ENCODE measurements around the gene CLEC2D.
"Not testable (repeated sequence)": the region's sequence is repeated elsewhere in the genome, so short reads cannot be mapped to it uniquely, and the experiment has no call there.

CLEC2D gene

DNA sequence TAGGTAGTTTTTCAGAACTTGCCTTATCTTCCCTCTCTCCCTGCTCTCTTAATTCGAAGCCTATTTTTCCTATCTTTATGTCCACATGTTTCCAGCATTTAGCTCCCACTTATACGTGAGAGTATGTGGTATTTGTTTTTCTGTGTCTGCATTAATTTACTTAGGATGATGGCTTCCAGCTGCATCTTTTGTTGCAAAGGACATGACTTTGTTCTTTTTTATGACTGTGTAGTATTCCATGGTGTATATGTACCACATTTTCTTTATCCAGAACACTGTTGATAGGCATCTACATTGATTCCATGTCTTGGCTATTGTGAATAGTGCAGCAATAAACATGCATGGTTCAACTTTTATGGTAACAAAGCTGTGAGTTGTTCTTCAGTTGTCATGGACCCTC, 7.8 kb upstream of the CLEC2D start:
- no peak for DNase-seq

DNA sequence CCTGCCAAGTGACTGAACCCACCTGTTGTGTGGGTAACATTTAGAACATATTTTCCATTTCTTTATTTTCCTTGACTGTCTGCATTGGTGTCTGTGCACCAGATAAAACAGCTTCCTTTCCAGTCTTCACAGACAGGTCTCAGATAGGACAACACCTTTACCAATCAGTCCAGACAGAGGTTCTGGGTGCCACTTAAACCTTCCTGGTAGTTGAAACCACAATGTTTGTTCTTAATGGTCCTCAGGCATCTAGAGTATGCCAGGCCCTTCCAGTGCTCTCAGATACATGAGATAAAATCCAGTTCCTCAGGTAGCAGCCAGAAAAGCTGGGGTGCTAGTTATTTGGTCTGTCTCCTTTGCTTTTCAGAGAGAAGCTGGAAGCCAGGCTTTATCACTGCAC, 7.0 kb upstream of the CLEC2D start:
- no peak for DNase-seq

DNA sequence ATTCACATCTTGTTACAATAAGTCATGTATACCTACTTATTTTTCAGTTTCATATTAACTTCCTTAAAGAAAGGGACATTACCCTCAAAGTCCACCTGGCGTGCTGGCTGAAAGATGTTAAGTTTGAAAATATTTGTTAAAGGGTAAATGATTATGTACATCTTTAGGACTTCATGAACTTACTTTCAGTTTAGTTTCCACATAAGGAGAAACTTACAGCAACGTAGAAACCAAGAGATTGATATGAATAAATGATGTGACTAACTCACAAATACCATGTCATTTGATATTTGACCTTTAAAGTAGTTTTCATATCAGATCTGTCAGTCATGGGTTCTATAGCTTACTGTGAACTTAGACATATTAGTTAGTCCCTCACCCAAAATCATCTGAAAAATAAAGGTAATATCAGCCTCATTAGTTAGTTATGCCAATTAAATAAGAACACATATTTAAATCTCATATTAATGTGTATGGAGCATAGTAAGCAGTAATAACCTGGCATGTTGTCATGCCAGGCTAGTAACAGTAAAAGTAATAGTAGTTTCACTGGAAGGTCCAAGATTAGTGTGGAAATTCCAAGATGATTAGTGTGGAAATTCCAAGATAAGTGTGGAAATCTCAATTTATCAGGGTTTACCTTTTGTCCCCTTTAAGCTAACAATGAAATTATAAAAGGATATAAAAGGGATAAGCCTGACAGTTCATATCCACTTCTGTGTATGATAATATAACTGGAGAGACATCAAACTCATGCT, 1.9 kb upstream of the CLEC2D start:
- no peak for DNase-seq

DNA sequence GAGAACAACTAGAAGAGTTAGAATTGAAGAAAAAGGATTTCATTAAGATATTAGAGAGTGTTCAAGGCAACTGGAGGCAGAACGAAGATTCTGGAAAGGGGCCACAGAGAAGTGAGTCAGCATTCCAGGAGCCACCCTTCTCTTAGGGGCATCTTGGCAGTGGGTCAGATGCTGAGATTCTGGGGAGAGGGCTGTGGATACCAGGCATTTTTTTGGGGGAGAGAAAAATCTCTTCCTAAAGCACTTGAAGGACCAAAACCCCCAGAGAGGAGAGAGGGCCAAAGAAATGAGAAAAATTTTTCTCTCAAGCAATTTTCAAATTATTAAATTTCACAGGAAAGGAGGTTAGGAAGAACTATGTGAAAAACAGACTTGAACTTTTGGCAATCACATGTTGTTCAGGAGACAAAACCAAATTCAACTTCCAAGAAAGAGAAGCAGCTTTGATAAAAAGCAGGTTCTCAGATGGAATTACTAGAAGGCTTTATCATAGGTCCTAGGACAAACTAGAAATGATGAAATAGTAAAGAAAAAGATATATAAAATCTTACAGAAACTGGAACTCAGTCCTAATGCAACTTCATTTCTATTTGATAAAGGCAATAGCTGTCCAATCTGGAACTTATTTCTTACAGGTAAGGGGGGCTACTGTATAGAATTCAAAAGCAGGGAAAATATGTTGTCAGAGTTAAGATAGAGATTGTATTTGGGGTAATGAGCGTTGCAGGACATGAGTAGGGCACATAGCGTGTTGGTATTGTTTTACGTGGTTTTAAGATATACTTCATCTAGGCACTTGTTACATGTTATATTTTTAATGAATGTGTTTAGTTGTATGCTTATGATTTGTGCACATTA, 1.1 kb upstream of the CLEC2D start:
- no peak for DNase-seq

DNA sequence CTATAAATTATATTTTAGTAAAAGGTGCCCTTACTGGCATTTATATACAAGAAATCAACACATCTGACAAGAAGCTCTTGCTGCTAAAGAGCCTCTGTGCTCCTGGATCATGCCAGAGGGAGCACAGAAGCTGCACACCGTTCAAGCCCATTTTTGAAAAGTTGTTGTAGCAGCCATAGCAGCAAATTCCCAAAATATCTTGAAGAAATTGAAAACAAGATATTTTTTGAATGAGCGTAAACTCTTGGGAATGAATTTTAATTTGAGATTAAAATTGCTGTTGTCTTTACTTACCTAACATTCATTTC, 540 bp upstream of the CLEC2D start:
- DNase-seq: no peak

DNA sequence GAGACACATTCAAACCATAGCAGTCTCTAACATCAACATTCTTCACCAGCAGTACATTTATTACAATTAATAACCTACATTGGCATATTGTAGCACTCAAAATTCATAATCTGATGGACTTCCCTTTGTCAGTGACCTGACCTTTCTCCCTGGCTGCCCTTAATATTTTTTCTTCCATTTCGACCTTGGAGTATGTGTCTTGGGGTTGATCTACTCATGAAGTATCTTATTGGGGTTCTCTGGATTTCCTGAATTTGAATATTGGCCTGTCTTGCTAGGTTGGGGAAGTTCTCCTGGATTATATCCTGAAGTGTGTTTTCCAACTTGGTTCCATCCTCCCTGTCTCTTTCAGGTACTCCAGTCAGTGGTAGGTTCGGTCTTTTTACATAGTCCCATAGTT, 2.8 kb downstream of the CLEC2D start:
- not testable (repeated sequence) for DNase-seq

DNA sequence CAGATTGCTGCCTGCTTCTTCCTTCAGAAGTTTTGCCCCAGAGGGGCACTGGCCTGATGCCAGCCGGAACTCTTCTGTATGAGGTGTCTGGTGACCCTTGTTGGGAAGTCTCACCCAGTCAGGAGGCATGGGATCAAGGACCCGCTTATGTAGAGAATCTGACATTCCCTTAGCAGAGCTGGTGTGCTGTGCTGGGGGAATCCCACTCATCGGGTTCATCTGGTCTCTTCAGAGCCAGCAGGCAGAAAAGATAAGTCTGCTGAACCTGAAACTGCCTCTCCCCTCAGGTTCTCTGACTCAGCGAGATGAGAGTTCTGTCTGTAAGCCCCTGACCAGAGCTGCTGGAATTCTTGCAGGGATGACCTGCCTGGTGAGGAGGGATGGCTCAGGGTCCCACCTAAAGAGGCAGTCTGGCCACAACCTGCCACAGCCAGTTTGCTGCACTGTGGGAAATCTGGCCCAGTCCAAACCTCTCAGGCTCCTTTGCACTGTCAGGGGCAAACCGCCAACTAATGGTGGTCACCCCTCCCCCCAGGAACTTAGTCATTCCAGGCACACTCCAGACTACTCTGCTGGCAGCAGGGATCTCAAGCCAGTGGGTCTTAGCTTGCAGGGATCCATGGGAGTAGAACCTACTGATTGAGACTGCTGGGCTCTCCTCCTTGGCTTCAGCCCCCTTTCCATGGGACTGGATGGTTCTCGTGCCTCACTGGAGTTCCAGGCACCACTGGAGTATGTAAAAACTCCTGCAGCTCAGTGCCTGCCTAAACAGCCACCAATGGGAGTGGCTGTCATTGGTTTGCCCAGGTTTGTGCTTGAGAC, 4.1 kb downstream of the CLEC2D start:
- DNase-seq: peak; percentile 42 to 46

DNA sequence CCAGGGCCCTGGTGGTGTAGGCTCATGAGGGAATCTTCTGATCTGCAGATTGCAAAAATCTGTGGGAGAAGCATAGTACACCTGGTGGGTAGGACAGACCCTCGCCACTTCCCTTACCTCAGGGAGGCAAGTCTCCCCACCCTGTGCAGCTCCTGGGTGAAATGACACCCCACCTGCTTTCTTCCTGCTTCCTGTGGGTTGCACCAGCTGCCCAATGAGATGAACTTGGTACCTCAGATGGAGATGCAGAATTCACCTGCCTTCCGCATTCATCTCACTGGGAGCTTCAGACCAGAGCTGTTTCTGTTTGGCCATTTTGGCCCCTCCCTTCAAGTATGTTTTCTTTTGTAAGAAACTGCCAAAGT, 4.7 kb downstream of the CLEC2D start:
- DNase-seq: no peak

DNA sequence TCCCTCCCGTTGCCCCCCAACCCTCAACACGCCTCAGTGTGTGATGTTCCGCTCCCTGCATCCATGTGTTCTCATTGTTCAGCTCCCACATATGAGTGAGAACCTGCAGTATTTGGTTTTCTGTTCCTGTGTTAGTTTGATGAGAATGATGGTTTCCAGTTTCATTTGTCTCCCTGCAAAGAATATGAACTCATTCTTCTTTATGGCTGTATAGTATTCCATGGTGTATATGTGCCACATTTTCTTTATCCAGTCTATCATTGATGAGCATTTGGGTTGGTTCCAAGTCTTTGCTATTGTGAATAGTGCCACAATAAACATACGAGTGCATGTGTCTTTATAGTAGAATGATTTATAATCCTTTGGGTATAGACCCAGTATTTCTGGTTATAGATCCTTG, 13.0 kb downstream of the CLEC2D start:
- not testable (repeated sequence) for DNase-seq

DNA sequence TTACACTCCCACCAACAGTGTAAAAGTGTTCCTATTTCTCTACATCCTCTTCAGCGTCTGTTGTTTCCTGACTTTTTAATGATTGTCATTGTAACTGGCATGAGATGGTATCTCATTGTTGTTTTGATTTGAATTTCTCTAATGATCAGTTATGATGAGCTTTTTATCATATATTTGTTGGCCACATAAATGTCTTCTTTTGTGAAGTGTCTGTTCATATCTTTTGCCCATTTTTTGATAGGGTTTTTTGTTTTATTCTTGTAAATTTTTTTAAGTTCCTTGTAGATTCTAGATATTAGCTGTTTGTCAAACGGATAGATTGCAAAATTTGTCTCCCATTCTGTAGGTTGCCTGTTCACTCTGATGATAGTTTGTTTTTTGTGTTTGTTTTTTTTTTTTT, 13.4 kb downstream of the CLEC2D start:
- not testable (repeated sequence) for DNase-seq

DNA sequence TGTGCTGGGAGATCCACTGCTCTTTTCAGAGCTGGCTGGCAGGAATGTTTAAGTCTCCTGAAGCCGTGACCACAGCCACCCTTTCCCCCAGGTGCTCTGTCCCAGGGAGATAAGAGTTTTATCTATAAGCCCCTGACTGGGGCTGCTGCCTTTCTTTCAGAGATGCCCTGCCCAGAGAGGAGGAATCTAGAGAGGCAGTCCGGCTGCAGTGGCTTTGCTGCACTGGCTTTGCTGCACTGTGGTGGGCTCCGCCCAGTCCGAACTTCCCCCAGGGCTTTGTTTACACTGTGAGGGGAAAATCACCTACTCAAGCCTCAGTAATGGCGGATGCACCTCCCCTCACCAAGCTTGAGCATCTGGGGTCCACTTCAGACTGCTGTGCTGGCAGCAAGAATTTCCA, 15.9 kb downstream of the CLEC2D start:
- not testable (repeated sequence) for DNase-seq

DNA sequence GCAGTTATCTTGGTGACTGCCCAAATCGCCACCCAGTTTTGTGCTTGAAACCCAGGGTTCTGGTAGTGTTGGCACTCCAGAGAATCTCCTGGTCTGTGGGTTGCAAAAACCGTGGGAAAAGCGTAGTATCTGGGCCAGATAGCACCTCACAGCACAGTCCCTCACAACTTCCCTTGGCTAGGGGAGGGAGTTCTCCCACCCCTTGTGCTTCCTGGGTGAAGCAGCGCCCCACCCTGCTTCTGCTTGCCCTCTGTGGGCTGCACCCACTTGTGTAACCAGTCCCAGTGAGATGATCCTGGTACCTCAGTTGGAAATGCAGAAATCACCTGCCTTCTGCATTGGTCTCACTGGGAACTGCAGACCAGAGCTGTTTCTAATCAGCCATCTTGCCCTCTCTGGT, 16.4 kb downstream of the CLEC2D start:
- no peak for DNase-seq

DNA sequence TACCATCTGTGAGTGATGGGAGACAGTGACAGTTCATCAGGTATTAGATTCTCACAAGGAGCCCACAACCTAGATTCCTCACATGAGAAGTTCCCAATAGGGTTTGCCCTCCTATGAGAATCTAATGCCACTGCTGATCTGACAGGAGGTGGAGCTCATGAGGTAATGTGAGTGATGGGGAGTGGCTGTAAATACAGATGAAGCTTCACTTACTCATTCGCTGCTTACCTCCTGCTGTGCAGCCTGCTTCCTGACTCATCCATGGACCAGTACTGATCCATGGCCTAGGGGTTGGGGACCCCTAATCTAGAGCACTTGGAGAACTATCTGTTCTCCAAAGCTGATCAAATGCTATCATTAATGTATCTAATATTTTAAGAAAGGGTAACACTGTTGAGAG, 17.7 kb downstream of the CLEC2D start:
- no peak for DNase-seq

DNA sequence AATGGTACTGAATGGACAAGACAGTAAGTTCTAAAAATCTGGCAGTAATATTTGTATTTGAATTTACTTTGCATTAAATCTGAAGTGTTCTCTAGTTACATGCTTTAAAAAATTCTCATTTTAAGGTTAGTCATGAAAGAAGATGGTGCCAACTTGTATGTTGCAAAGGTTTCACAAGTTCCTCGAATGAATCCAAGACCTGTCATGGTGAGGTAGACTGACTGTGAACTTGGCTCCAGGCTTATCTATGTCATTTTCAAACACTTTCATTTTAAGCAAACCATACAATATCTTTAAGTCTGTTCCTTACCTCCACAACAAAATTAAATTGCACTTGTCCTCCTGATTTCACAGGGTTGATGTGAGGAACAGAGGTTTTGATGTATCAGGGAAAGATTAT, 23.4 kb downstream of the CLEC2D start:
- DNase-seq: no peak

DNA sequence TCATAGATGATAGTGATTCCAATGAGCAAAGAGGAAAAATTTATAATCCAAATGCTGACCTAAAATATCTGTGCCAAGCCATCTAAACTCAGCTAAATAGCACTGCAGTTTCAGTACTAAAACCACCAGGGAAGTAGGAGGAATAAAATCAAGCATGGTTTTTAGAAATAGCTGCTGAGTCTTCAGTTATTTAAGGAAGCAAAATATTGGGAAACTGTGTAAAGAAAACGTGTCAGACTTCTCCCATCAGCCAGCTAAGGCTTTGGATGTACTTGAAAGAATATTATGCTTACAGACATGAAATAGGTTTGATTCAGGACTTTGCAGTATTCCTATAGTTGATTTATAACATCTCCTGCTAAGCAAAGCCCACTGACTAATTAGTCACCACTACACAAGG, 24.7 kb downstream of the CLEC2D start:
- DNase-seq: no peak

DNA sequence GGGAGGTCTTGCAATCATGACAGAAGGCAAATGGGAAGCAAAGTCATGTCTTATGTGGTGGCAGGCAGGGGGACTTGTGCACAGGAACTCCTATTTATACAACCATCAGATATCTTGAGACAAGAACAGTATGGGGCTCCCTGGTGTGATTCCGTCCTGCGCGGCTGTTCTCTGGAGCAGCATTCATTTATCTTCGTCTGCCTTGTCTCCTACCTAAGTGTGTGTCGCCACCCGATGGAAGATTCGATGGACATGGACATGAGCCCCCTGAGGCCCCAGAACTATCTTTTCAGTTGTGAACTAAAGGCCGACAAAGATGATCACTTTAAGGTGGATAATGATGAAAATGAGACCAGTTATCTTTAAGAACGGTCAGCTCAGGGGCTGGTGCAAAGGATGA, 25.6 kb downstream of the CLEC2D start:
- DNase-seq: not testable (repeated sequence)

DNA sequence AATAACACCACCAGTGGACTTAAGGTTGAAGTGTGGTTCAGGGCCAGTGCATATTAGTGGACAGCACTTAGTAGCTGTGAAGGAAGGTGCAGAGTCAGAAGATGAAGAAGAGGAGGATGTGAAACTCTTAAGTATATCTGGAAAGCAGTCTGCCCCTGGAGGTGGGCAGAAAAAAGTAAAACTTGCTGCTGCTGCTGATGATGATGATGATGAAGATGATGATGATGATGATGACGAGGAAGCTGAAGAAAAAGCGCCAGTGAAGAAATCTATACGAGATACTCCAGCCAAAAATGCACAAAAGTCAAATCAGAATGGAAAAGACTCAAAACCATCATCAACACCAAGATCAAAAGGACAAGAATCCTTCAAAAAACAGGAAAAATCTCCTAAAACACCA, 26.1 kb downstream of the CLEC2D start:
- DNase-seq: not testable (repeated sequence)

DNA sequence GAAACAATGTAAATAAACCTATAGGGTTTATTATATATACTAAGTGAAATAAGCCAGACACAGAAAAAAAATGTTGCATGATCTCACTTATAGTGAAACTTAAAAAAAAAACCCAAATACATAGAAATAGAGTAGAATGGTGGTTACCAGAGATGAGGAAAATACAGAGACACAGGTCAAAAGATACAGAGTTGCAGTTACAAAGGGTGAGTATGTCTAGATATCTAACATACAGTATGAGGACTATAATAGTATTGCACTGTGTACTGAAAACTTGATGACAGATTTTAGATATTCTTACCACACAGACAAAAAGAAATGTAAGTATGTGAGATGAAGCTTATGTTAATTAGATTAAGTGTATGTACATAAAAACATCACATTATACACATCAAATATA, 28.1 kb downstream of the CLEC2D start:
- DNase-seq: no peak

DNA sequence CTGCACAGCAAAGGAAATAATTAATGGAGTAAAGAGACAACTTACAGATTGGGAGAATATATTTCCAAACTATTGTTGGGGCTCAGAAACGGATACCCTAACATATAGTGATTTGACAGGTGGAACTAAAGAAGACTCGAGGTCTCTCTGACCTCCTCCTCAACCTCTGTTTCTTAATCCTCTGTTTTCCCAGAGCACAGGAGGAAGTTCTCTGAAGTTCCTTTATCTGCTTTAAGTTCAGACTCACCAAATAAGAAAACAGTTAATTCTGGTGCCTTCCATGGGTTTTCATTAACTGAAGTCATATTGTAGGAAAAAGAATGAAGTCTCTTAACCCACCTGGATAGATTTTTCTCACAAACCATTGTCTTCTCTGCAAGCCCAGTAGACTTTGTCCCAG, 29.2 kb downstream of the CLEC2D start:
- DNase-seq: no peak

DNA sequence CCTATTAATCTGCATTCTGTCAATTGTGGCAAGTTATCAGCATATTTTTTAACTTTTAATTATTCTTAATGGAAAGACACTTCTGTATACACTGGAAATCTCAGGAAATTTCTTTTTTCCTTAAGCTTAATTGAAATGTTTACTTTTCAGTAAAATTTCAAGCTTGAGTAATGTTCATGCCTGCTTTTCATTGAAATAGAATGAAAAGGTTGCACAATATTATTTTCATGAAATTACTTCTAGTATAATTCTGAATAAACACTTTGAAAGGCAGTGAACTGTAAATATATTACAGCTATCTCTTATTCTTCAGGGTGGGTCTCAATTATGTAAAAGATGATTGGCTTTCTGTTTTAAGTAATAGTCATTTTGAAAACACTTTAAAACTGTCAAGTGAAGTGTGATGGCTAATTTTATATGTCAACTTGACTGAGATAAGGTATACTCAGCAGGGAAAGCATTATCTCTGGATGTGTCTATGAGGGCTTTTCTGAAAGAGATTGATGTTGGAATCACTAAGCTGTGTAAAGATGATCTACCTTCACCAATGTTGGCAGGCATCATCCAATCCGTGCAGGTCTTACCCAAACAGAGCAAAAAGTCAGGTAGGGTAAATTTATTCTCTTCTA, 29.9 kb downstream of the CLEC2D start:
- no peak for DNase-seq

DNA sequence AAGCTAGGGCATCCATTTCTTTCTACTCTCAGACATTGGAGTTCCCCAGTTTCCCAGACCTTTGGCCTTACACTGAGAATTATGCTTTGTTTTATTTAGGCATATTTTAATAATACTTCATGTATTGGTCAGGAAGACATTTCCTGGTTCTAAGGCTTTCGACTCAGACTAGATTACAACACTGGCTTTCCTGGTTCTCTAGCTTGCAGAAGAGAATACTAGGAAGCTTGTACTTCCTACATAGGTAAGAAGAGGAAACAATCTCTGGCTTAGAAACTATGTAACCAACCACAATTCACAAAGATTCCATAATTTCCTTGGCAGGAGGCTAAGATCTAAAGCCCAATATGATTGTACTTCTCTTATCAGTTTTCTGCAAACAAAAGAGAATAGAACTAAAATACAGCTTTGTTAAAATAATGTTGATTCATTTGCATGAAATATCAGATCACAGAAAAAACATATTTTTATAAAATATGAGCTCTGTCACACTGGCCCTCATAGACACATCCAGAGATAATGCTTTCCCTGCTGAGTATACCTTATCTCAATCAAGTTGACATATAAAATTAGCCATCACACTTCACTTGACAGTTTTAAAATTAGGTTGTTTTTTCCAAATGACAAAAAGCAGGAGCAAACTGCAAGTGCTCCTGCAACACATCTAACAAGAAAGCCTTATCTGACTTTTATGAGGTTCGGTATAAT, 30.5 kb downstream of the CLEC2D start:
- no peak for DNase-seq

DNA sequence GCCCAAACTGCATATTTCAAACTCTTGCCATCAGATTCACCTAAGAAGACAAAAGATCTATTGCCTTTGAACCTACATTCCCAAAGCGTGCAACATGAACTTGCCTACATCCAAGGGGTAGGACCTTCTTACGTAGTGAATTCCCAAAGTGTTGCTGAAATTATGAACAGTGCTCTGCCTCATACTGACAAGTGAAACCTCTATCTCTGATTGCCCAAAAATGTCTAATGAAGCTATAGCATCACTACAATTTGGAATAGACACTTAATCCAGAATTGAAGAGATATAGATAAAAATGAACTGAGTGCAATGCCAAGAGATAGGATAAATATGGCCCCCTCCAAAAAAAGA, 31.1 kb downstream of the CLEC2D start:
- no peak for DNase-seq

Data from stimulated activated CD4-positive, alpha-beta T cell treated with anti-CD3 and anti-CD28 coated beads, Interleukin-4, amount 100 ng/mL, for 4 hours (primary cell).